Measurements from ENCODE around the gene MAP3K3. TPM values are rescaled to one million over a fixed set of nuclear protein-coding genes. Genes with fewer than 3 reads are reported as not detected.

The MAP3K3 gene
- total RNA-seq, 1 donor from 2014 or later = 28.0 TPM

- H3K36me3 Mint-ChIP-seq (ENCODE audit: low read depth) = no peaks in the 10 kb centered on the region
- no peaks in the 10 kb centered on the region for H3K27me3 Mint-ChIP-seq (ENCODE audit: low read depth)
- no peak overlapping the region for H3K4me3 Mint-ChIP-seq
- no peak overlapping the region for H3K27ac Mint-ChIP-seq (ENCODE audit: unreplicated experiment)
- peaks cover 20% of the 10 kb centered on the region for H3K4me1 Mint-ChIP-seq
- no peaks in the 10 kb centered on the region for H3K9me3 Mint-ChIP-seq
- DNase-seq (ENCODE audit: low read depth, low spot score) = no peak
- TF ChIP-seq CTCF (conservative IDR thresholded peaks at IDR 0.05) = no peak
These were observed 63.4 kb downstream of the MAP3K3 start for GRCh38 chr17:63685578-63685977.

- no peak for DNase-seq (ENCODE audit: low read depth, low spot score)
- Mint-ChIP-seq H3K27ac (ENCODE audit: unreplicated experiment) (peak overlapping the region; percentile 7), H3K36me3 (ENCODE audit: low read depth) (no peaks in the 10 kb centered on the region), H3K4me3 (no peak overlapping the region), H3K9me3 (no peaks in the 10 kb centered on the region), H3K4me1 (peaks cover 14% of the 10 kb centered on the region), H3K27me3 (ENCODE audit: low read depth) (no peaks in the 10 kb centered on the region)
- no peak for TF ChIP-seq CTCF (conservative IDR thresholded peaks at IDR 0.05)
These were observed 64.0 kb downstream of the MAP3K3 start for GRCh38 chr17:63686138-63686685.

GRCh38 chr17:63688396-63689020 lies 66.3 kb downstream of the MAP3K3 start:
- TF ChIP-seq CTCF (conservative IDR thresholded peaks at IDR 0.05) = no peak
- Mint-ChIP-seq H3K36me3 (ENCODE audit: low read depth) (peaks cover 3% of the 10 kb centered on the region), H3K4me1 (no peaks in the 10 kb centered on the region), H3K27ac (ENCODE audit: unreplicated experiment) (peak overlapping the region; percentile 78), H3K9me3 (no peaks in the 10 kb centered on the region), H3K4me3 (no peak overlapping the region), H3K27me3 (ENCODE audit: low read depth) (peaks cover 6% of the 10 kb centered on the region)
- DNase-seq (ENCODE audit: low read depth, low spot score) = no peak

- peaks cover 3% of the 10 kb centered on the region for H3K36me3 Mint-ChIP-seq (ENCODE audit: low read depth)
- no peak overlapping the region for H3K4me3 Mint-ChIP-seq
- no peak for TF ChIP-seq CTCF (conservative IDR thresholded peaks at IDR 0.05)
- DNase-seq (ENCODE audit: low read depth, low spot score) = no peak
- peaks cover 6% of the 10 kb centered on the region for H3K27me3 Mint-ChIP-seq (ENCODE audit: low read depth)
- no peaks in the 10 kb centered on the region for H3K4me1 Mint-ChIP-seq
- H3K27ac Mint-ChIP-seq (ENCODE audit: unreplicated experiment) = no peak overlapping the region
- H3K9me3 Mint-ChIP-seq = no peaks in the 10 kb centered on the region
These were observed 67.3 kb downstream of the MAP3K3 start for GRCh38 chr17:63689479-63689878.

GRCh38 chr17:63692195-63692816 lies 70.1 kb downstream of the MAP3K3 start:
- H3K27ac Mint-ChIP-seq (ENCODE audit: unreplicated experiment) = no peak overlapping the region
- H3K4me1 Mint-ChIP-seq = peaks cover 14% of the 10 kb centered on the region
- DNase-seq (ENCODE audit: low read depth, low spot score) = no peak
- TF ChIP-seq CTCF (conservative IDR thresholded peaks at IDR 0.05) = no peak
- H3K36me3 Mint-ChIP-seq (ENCODE audit: low read depth) = peaks cover 6% of the 10 kb centered on the region
- no peaks in the 10 kb centered on the region for H3K9me3 Mint-ChIP-seq
- peaks cover 10% of the 10 kb centered on the region for H3K27me3 Mint-ChIP-seq (ENCODE audit: low read depth)
- peak overlapping the region; percentile 69 for H3K4me3 Mint-ChIP-seq

All from neural crest cell (in vitro differentiated cells).